Activated CD4-positive, alpha-beta memory T cell treated with anti-CD3 and anti-CD28 coated beads for 36 hours (primary cell): Measurements from ENCODE around the gene CSKMT. TPM values are rescaled to one million over a fixed set of nuclear protein-coding genes. Genes with fewer than 3 reads are reported as not detected.
"Not testable (repeated sequence)": the region's sequence is repeated elsewhere in the genome, so short reads cannot be mapped to it uniquely, and the experiment has no call there.

Experiments used
- CTCF ChIA-PET: fragments of 350-600 bp; sonication (Branson Sonifier 250); formaldehyde crosslinking; loops from one replicate; lab custom pipeline; 2021; ENCODE audit warnings: antibody characterized with exemption, inconsistent platforms; lab: Charles Lee
- POLR2A ChIA-PET: fragments of 350-600 bp; sonication (Branson Sonifier 250); formaldehyde crosslinking; loops from one replicate; lab custom pipeline; 2021; ENCODE audit warnings: antibody characterized with exemption; lab: Charles Lee
- DNase-seq: peaks from one replicate; pipeline ENCODE4 v3.0.0-alpha.2; 2020
- H3K27ac Mint-ChIP-seq: one replicate; pipeline ENCODE4 v1.8.0; 2021; ENCODE audit warnings: mixed read lengths
- H3K27me3 Mint-ChIP-seq: one replicate; pipeline ENCODE4 v1.8.0; 2021; ENCODE audit warnings: mixed read lengths
- H3K36me3 Mint-ChIP-seq: one replicate; pipeline ENCODE4 v1.8.0; 2021; ENCODE audit warnings: mixed read lengths
- H3K4me1 Mint-ChIP-seq: one replicate; pipeline ENCODE4 v1.8.0; 2021; ENCODE audit warnings: low read depth, mixed read lengths
- H3K4me3 Mint-ChIP-seq: one replicate; pipeline ENCODE4 v1.8.0; 2021; ENCODE audit warnings: mild to moderate bottlenecking, mixed read lengths
- H3K9me3 Mint-ChIP-seq: one replicate; pipeline ENCODE4 v1.8.0; 2021; ENCODE audit warnings: mixed read lengths
- intact Hi-C: fragments of 100-400 bp; cut with micrococcal nuclease; formaldehyde crosslinking; loops from one replicate; pipeline ENCODE4 v1.15.1; 2023
- total RNA-seq, 2 experiments: library from RNA; stranded (reverse); gene quantifications; one replicate each; pipeline ENCODE4 v1.2.3, GENCODE V29; 2021

The CSKMT gene
- total RNA-seq, 2 experiments from 2014 or later: 27.7 to 33.9 TPM

DNA sequence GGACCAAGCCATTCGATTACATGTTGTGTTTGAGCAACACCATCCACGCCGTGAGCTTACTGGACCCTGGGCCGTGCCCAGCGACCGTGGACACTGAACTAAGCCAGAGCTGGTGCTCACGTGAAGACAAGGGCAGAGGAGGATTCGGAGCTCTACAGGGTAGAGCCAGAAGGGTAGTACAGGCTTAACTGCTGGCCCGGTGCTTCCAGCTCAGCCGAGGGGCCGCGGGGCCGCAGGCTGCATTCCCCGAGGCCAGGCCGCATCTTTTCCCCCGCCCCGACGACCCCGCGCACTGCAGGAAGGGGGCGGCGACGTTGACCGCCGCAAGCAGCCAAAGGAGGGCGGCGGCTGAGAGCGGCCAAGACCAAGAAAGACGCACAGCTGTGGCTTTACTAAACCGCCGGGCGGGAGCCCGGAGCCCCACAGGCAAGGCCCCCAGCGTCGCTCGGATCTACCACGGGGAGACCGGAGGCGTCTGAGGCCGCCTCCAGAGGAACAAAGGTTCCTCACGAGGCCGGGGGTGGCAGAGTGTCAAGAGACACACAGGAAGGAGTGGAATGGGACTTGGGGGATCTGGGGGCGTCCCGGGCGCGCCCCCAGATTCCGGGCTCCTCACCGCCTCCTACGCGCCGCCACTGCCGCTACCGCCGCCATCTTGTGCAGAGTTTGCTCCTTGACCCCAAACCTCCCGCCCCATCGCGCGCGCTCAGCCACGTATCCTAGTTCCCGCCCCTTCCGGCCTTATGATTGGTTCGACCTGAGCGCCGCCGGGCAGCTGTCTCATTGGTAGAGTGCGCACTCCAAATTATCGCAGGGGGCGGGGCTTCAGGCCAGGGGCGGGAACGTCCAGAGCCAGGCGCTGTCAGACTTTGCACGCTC is 18.9 kb upstream of the CSKMT start, which contains the start of gene GANAB:
TSS of gene GANAB (minus strand) at position 668 of the 879 bp plus-strand sequence. CDS start at position 654, 14 bp downstream.
- Mint-ChIP-seq H3K27ac (peak within 1 kb of the TSS; percentile 94), H3K4me3 (peak within 1 kb of the TSS; percentile 94), H3K36me3 (peaks cover 21% of the 10 kb centered on the region), H3K9me3 (no peaks in the 10 kb centered on the region), H3K4me1 (peaks cover 30% of the 10 kb centered on the region), H3K27me3 (no peaks in the 10 kb centered on the region)
- peak; percentile 100 for DNase-seq
- POLR2A ChIA-PET: interaction anchor here (0.6 to 7.2 kb wide), 18 partner anchors 9 to 210 kb away, joined by 3 to 68 read pairs (median 5); partner anchors contain the start of genes B3GAT3, C11orf98, CSKMT and EML3
- intact Hi-C loops: loop anchor here (1.0 to 2.0 kb wide), 3 partner anchors 24 to 55 kb away; partner anchors contain the start of genes EML3, ROM1 and TUT1
- CTCF ChIA-PET: interaction anchor here (0.6 to 1.7 kb wide), 7 partner anchors 23 to 221 kb away, joined by 3 to 5 read pairs (median 3); partner anchors contain the start of genes HNRNPUL2 and STX5

DNA sequence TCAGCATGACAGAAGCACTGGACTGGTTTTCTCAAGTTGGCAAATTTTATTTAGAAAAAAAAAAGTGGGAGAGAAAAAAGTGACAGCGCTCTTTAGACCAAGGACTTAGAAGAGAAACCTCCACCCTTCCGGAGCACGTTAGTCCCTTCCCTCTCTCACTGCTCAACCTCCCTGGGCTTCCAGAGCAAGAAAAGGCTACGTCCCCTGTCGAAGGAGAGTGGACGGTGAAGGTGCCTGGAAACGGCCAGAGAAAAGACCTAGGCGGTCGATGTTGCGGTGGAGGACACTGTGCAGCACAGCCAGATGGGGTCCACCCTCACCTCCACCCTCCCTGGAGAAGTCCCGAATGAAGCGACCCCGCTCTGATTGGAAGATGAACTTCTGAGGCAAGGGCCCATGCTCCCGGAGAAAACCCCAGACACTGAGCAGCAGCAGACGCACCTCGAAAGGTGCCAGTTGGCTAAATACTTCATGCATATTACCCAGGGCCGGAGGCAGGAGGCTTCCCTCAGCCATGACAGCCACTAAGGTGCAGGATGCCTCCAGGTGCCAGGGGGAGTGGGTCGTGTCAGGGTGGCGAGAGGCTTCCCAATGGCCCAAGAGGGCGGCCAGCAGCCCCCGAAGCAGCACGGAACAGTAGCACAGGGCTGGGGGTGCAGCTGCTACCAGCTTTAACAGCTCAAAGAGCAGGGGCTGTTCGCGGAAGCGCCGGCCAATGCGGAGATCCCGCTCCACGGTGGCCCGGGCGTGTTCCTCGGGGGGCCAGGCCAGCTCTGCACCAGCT is 18.1 kb upstream of the CSKMT start:
- H3K9me3 Mint-ChIP-seq: no peaks in the 10 kb centered on the region
- peaks cover 18% of the 10 kb centered on the region for H3K36me3 Mint-ChIP-seq
- peaks cover 29% of the 10 kb centered on the region for H3K4me1 Mint-ChIP-seq
- no peak for DNase-seq
- ChIA-PET POLR2A (interaction anchor here (0.6 to 7.2 kb wide), 12 partner anchors 9 to 194 kb away, joined by 3 to 68 read pairs (median 6); partner anchors contain the start of genes C11orf98, CSKMT, EML3 and LBHD1), CTCF (interaction anchor here (0.8 to 1.7 kb wide), 5 partner anchors 35 to 222 kb away, joined by 3 to 5 read pairs (median 4); partner anchors contain the start of gene TUT1)
- H3K27me3 Mint-ChIP-seq: no peaks in the 10 kb centered on the region
- peak overlapping the region; percentile 94 for H3K4me3 Mint-ChIP-seq
- peak overlapping the region; percentile 94 for H3K27ac Mint-ChIP-seq
- intact Hi-C loops: loop anchor here (1.0 to 2.0 kb wide), 3 partner anchors 25 to 56 kb away; partner anchors contain the start of genes EML3, ROM1 and TUT1

DNA sequence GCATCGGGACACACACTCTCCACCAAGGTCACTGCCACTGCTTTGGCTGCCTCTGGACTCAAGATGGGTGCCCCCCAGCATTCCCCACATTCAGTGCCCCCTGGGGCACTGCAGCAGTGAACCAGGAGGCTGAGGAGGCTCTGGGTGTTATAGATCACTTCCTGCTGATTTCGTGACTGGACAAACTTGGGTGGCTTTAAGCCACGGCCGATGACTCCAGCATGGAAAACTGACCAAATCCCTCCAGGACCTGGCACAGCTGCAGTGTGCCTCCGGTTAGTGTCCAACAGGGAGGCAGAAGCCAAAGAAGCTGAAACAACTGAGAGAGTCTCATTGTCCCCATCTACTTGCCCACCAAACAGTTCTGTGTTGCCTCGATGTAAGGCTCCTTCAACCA is 17.5 kb upstream of the CSKMT start:
- H3K36me3 Mint-ChIP-seq: peaks cover 17% of the 10 kb centered on the region
- no peak overlapping the region for H3K4me3 Mint-ChIP-seq
- ChIA-PET CTCF (interaction anchor here (0.7 to 1.7 kb wide), 2 partner anchors 56 to 138 kb away, joined by 3 to 5 read pairs; partner anchors contain the start of gene TUT1), POLR2A (interaction anchor here (1.4 to 7.2 kb wide), 4 partner anchors 19 to 56 kb away, joined by 4 to 68 read pairs (median 8); partner anchors contain the start of genes C11orf98, CSKMT, LBHD1 and TUT1)
- intact Hi-C loops: loop anchor here (2.0 kb wide), 1 partner anchor 35 kb away; the partner anchor contains the start of genes EML3 and ROM1
- peaks cover 29% of the 10 kb centered on the region for H3K4me1 Mint-ChIP-seq
- DNase-seq: no peak
- no peak overlapping the region for H3K27ac Mint-ChIP-seq
- no peaks in the 10 kb centered on the region for H3K27me3 Mint-ChIP-seq
- no peaks in the 10 kb centered on the region for H3K9me3 Mint-ChIP-seq

DNA sequence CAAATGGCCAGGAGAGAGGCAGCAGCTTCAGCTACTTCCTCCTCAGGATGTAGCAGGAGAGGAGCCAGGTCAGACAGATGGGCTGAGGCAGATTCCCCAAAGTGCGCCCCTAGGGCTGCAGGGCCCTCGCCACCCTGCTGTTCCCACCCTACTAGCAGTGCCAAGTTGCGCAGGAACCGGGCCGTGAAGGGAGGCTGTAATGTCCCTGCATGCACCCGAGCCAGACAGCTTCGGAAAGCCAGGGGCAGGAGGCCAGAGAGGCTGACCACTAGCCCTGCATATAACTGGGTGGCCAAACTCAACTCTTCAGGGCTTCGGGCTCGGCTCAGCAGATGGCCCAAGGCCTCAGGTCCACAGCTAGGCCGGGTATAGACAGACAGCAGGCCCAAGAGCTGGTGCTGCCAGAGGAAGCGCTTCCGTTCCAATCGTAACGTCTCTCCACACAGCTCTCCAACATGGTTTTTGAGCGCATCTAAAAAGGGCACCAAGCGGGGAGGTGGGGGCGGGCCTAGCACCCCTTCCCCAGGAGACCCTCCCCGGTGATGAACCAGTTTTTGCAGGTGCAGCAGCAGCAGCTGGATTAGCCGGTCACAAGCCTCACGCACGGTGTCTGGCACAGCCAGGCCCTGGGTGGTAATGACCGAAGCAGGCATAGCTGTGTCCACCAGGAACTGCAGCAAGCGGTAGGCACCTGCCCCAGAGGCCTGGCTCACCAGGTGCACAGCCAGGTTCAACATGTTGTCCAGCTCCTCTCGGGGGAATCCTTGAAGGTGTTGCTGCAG is 16.7 kb upstream of the CSKMT start:
- intact Hi-C loops: no loop called here
- ChIA-PET POLR2A (interaction anchor here (1.4 to 7.2 kb wide), 5 partner anchors 11 to 57 kb away, joined by 3 to 68 read pairs (median 6); partner anchors contain the start of genes C11orf98, CSKMT, LBHD1 and TUT1), CTCF (interaction anchor here (0.6 to 1.7 kb wide), 4 partner anchors 7 to 138 kb away, joined by 3 to 5 read pairs (median 3); partner anchors contain the start of gene TUT1)
- Mint-ChIP-seq H3K4me1 (peaks cover 29% of the 10 kb centered on the region), H3K27me3 (no peaks in the 10 kb centered on the region), H3K9me3 (no peaks in the 10 kb centered on the region), H3K27ac (no peak overlapping the region), H3K4me3 (no peak overlapping the region), H3K36me3 (peaks cover 16% of the 10 kb centered on the region)
- DNase-seq: no peak

DNA sequence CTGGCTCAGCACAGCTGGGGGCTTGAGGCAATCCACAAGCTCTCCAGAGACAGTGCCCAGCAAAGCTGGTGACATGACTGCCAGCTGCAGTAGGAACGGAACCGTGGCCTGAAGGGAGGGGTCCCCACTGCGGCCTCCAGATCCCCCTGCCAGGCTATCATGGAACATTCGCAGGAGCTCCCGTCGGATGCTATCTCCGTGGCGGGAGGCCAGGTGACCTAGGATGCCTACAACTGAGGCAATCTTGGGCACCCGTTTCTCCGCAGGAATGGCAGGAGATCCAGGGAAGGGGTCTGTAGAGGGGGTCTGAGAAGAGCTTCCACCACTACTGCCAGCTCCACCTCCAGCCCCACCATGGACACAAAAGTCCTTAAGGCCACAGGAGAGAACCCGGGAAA is 16.1 kb upstream of the CSKMT start:
- Mint-ChIP-seq H3K36me3 (peaks cover 16% of the 10 kb centered on the region), H3K27me3 (no peaks in the 10 kb centered on the region), H3K27ac (no peak overlapping the region), H3K9me3 (no peaks in the 10 kb centered on the region), H3K4me1 (peaks cover 32% of the 10 kb centered on the region), H3K4me3 (no peak overlapping the region)
- DNase-seq: no peak
- ChIA-PET CTCF (interaction anchor here (0.6 to 1.7 kb wide), 4 partner anchors 8 to 224 kb away, joined by 3 to 5 read pairs (median 3); partner anchors contain the start of gene TUT1), POLR2A (interaction anchor here (1.4 to 7.2 kb wide), 4 partner anchors 11 to 57 kb away, joined by 3 to 68 read pairs (median 8); partner anchors contain the start of genes C11orf98, CSKMT, LBHD1 and TUT1)
- intact Hi-C loops: no loop called here

DNA sequence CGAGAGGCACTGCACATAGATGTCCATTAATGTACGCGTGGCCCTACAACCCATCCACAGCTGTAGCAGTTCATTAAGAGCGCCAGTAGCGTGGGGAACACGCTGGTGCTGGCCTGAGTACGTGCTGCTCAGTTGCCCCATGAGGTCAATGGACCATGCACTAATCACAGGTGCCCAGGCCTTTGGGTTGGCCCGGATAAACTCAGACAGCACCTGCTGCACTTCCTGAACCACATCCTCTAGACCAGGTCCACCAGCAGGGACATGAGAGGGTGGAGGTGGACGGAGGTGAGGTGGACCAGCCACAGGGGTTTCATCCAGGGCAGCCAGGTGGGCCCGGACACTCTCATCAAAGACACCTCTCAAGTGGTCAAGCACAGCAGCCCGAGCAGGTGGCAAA is 15.6 kb upstream of the CSKMT start:
- H3K36me3 Mint-ChIP-seq: peaks cover 14% of the 10 kb centered on the region
- H3K27me3 Mint-ChIP-seq: no peaks in the 10 kb centered on the region
- POLR2A ChIA-PET: interaction anchor here (0.6 to 7.2 kb wide), 4 partner anchors 10 to 60 kb away, joined by 3 to 68 read pairs (median 7); partner anchors contain the start of genes C11orf98, CSKMT, LBHD1 and UQCC3
- CTCF ChIA-PET: interaction anchor here (0.6 to 1.0 kb wide), 4 partner anchors 9 to 225 kb away, joined by 3 to 4 read pairs (median 3); no protein-coding TSS in a partner anchor
- H3K4me1 Mint-ChIP-seq: peaks cover 32% of the 10 kb centered on the region
- no peaks in the 10 kb centered on the region for H3K9me3 Mint-ChIP-seq
- H3K4me3 Mint-ChIP-seq: no peak overlapping the region
- no peak overlapping the region for H3K27ac Mint-ChIP-seq
- no peak for DNase-seq
- intact Hi-C loops: no loop called here

DNA sequence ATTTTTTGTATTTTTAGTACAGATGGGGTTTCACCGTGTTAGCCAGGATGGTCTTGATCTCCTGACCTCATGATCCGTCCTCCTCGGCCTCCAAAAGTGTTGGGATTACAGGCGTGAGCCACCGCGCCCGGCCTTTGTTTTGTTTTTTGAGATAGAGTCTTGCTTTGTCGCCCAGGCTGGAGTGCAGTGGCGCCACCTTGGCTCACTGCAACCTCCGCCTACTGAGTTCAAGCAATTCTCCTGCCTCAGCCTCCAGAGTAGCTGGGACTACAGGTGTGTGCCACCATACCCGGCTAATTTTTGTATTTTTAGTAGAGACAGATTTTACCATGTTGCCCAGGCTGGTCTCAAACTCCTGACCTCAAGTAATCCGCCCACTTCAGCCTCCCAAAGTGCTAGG is 14.8 kb upstream of the CSKMT start:
- H3K4me1 Mint-ChIP-seq: peaks cover 28% of the 10 kb centered on the region
- H3K27me3 Mint-ChIP-seq, H3K27ac Mint-ChIP-seq, H3K9me3 Mint-ChIP-seq, intact Hi-C loops, DNase-seq, H3K4me3 Mint-ChIP-seq: not testable (repeated sequence)
- ChIA-PET CTCF (interaction anchor here (0.7 to 1.3 kb wide), 4 partner anchors 9 to 93 kb away, joined by 3 to 4 read pairs (median 3); no protein-coding TSS in a partner anchor), POLR2A (interaction anchor here (1.2 kb wide), 1 partner anchor 59 kb away, joined by 5 read pairs; the partner anchor contains the start of gene TUT1)
- H3K36me3 Mint-ChIP-seq: peaks cover 10% of the 10 kb centered on the region

DNA sequence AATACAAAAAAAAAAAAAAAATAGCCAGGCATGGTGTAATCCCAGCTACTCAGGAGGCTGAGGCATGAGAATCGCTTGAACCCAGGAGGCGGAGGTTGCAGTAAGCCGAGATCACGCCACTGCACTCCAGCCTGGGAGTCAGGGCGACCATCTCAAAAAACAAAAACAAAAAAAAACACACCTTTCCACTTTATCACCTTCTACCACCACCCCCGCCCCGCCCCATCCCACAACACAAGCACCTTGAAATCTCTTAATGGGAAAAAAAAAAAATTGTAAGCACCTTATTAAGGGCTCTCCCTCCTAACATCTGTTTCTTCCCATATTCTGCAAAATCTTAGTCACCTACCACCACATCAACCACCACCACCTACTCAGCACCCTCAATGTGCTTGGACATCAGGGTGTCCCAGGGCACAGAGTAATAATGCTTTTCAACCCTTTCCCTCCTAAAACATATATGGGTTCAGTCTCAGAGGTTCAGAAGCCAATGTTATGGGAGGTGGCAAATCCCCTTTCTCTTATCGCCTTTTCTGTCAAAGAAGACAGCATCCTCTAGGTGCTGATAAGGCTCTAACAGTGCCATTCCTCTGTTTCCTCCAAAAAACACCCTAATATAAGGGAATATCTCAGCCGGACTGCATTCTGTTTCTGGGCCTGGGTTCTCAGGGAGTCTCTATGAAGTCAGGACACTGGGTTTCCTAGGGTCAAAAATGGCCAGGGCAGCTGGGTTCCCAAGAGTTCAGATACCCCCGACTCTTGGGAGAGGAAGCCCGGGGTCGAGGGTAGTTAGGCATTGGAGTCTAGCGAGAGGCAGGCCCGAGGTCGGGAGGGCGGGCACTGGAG is 12.7 kb upstream of the CSKMT start:
- H3K27me3 Mint-ChIP-seq: no peaks in the 10 kb centered on the region
- CTCF ChIA-PET: interaction anchor here (0.6 to 1.6 kb wide), 4 partner anchors 12 to 61 kb away, joined by 4 to 6 read pairs (median 5); partner anchors contain the start of genes B3GAT3, C11orf98, CSKMT and TUT1

DNA sequence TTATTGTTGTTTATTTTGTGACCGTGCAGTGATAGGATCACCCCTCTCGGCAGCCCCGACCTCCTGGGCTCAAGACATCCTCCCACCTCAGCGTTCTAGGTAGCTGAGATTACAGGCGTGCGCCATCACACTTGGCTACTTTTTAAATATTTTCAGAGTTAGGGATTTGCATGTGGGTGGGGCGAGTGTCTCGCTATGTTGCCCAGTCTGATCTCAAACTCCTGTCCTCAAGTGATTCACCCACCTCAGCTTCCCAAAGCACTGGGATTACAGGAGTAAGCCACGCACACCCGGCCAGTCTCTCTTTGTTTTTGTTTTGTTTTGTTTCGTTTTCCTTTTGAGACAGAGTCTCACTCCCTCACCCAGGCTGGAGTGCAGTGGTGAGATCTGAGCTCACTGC is 10.8 kb upstream of the CSKMT start:
- POLR2A ChIA-PET: interaction anchor here (1.4 to 2.6 kb wide), 4 partner anchors 10 to 80 kb away, joined by 3 to 36 read pairs (median 6); partner anchors contain the start of genes C11orf98, CSKMT and EML3
- no peak for DNase-seq
- peak overlapping the region; percentile 69 for H3K27ac Mint-ChIP-seq
- CTCF ChIA-PET: interaction anchor here (1.0 to 1.6 kb wide), 3 partner anchors 16 to 230 kb away, joined by 3 to 4 read pairs (median 4); no protein-coding TSS in a partner anchor
- H3K27me3 Mint-ChIP-seq: no peaks in the 10 kb centered on the region
- peaks cover 22% of the 10 kb centered on the region for H3K4me1 Mint-ChIP-seq
- intact Hi-C loops: no loop called here
- peaks cover 4% of the 10 kb centered on the region for H3K36me3 Mint-ChIP-seq
- H3K4me3 Mint-ChIP-seq: peak overlapping the region; percentile 43
- no peaks in the 10 kb centered on the region for H3K9me3 Mint-ChIP-seq

More for the DNA sequence above, 12.7 kb upstream of the CSKMT start:
- POLR2A ChIA-PET: interaction anchor here (1.0 to 2.1 kb wide), 17 partner anchors 11 to 203 kb away, joined by 3 to 71 read pairs (median 4); partner anchors contain the start of genes B3GAT3, C11orf98, CSKMT and EML3
- H3K4me3 Mint-ChIP-seq: peak overlapping the region; percentile 85
- intact Hi-C loops: loop anchor here (1.0 to 2.0 kb wide), 5 partner anchors 13 to 74 kb away; partner anchors contain the start of genes C11orf98, CSKMT, HNRNPUL2 and TUT1
- H3K27ac Mint-ChIP-seq: peak overlapping the region; percentile 81
- DNase-seq: peak; percentile 59
- H3K36me3 Mint-ChIP-seq: peaks cover 8% of the 10 kb centered on the region
- H3K4me1 Mint-ChIP-seq: peaks cover 22% of the 10 kb centered on the region
- no peaks in the 10 kb centered on the region for H3K9me3 Mint-ChIP-seq
